Spleen (tissue), 11 donors: ENCODE results near the gene ENOSF1. TPM values are rescaled to one million over a fixed set of nuclear protein-coding genes. Genes with fewer than 3 reads are reported as not detected.

ENCODE experiments used
- DNase-seq: peaks from one replicate; pipeline ENCODE4 v3.0.0-alpha.2; 2020
- H3K27ac ChIP-seq, 8 donors: fragments of 200-600 bp; sonication (generic) in 7 of 8; 1 replicate in 4 of 8; 2 replicates in 4 of 8; pipeline versions ENCODE4 v1.5.0 to v1.8.0; 2016 to 2021; ENCODE audit warnings: inconsistent platforms in 4 of 8, mild to moderate bottlenecking in 4 of 8, moderate library complexity in 1 of 8
- H3K27me3 ChIP-seq, 7 donors: fragments of 200-600 bp; sonication (generic) in 6 of 7; replicated peaks in 1 of 7; 1 replicate in 4 of 7; 2 replicates in 3 of 7; pipeline versions ENCODE4 v1.5.0 to v1.8.0; 2016 to 2021; ENCODE audit warnings: inconsistent platforms in 3 of 7, mild to moderate bottlenecking in 1 of 7
- H3K36me3 ChIP-seq, 6 donors: fragments of 200-600 bp; sonication (generic) in 5 of 6; 1 replicate in 4 of 6; 2 replicates in 2 of 6; pipeline versions ENCODE4 v1.5.0 to v1.8.0; 2016 to 2021; ENCODE audit warnings: inconsistent platforms in 2 of 6
- H3K4me1 ChIP-seq, 6 donors: fragments of 200-600 bp; sonication (generic) in 5 of 6; 1 replicate in 3 of 6; 2 replicates in 3 of 6; pipeline versions ENCODE4 v1.5.0 to v1.8.0; 2016 to 2021; ENCODE audit warnings: inconsistent platforms in 3 of 6
- H3K4me3 ChIP-seq, 8 donors: fragments of 200-600 bp; sonication (generic) in 7 of 8; 1 replicate in 4 of 8; 2 replicates in 4 of 8; pipeline versions ENCODE4 v1.5.0 to v1.8.0; 2016 to 2021; ENCODE audit warnings: inconsistent platforms in 4 of 8, mild to moderate bottlenecking in 4 of 8, moderate library complexity in 2 of 8
- H3K9me3 ChIP-seq, 8 donors: fragments of 200-600 bp; sonication (generic) in 7 of 8; 1 replicate in 4 of 8; 2 replicates in 4 of 8; pipeline versions ENCODE4 v1.5.0 to v1.8.0; 2016 to 2021; ENCODE audit warnings: inconsistent platforms in 4 of 8
- POLR2A ChIP-seq, 3 donors: fragments of 450-650 bp; IDR thresholded peaks; one replicate each; pipeline ENCODE4 v1.5.1; 2017; ENCODE audit warnings: antibody characterized with exemption in 3 of 3, mild to moderate bottlenecking in 1 of 3
- POLR2AphosphoS5 ChIP-seq, 3 donors: sonication (generic); formaldehyde crosslinking; IDR thresholded peaks; one replicate each; pipeline ENCODE4 v1.5.1; 2017; ENCODE audit warnings: antibody characterized with exemption in 3 of 3
- WGBS, 5 donors: extraction: QIAGEN DNeasy Blood & Tissue Kit in 3 of 5; methylation state at CpG; one replicate each; pipeline versions ENCODE4 v1.1.5 to v1.1.7; 2013 to 2018; 5-methylcytosine and 5-hydroxymethylcytosine counted together
- intact Hi-C: fragments of 100-400 bp; cut with DNase I; formaldehyde crosslinking; loops from one replicate; pipeline ENCODE4 v1.15.0; 2023; ENCODE audit warnings: low total_unique reads
- polyA plus RNA-seq, 3 donors: library from polyadenylated mRNA; stranded (reverse); fragments of 200-250 nt; gene quantifications; one replicate each; pipeline ENCODE4 v1.2.1, GENCODE V29; 2013
- total RNA-seq, 7 donors: library from RNA; depleted of rRNA in 3 of 7; stranded (reverse); fragments of >200 nt in 3 of 7; fragmentation: NEBNext Ultra II Directional in 4 of 7; extraction: Animal tissue kit (Norgen Biotek cat#: 25700) in 4 of 7; gene quantifications; one replicate each; pipeline versions ENCODE4 v1.1.0 to v1.2.1, GENCODE V29; 2016 to 2021
- TF ChIP-seq, protein P1 (sequence below), 11 experiments: fragments of 200-600 bp in 7 of 11; fragments of 450-650 bp in 4 of 11; sonication (generic) in 4 of 11; IDR thresholded peaks in 8 of 11; conservative IDR thresholded peaks in 3 of 11; 1 replicate in 7 of 11; 2 replicates in 4 of 11; pipeline versions ENCODE4 v1.4.0 to v1.8.0; 2016 to 2021; ENCODE audit warnings: antibody characterized with exemption in 11 of 11, inconsistent platforms in 4 of 11, mild to moderate bottlenecking in 1 of 11
- donor health status: healthy with polysubstance abuse.
- donor health status: DM: no; HTN: no; CAD: no; lungs with moderate emphysema.
- donor health status: DM: no; HTN: no; CAD: no.
- donor health status: Bipolar disorder and iron deficiency.
- donor health status: healthy.
- donor health status: DM: no; HTN: no; CAD: no.
- donor health status: DM: yes; HTN: yes; CAD: no.

The ENOSF1 gene
- total and polyA plus RNA-seq, 10 donors, result 28.2 to 125 (median 74.3) TPM

DNA sequence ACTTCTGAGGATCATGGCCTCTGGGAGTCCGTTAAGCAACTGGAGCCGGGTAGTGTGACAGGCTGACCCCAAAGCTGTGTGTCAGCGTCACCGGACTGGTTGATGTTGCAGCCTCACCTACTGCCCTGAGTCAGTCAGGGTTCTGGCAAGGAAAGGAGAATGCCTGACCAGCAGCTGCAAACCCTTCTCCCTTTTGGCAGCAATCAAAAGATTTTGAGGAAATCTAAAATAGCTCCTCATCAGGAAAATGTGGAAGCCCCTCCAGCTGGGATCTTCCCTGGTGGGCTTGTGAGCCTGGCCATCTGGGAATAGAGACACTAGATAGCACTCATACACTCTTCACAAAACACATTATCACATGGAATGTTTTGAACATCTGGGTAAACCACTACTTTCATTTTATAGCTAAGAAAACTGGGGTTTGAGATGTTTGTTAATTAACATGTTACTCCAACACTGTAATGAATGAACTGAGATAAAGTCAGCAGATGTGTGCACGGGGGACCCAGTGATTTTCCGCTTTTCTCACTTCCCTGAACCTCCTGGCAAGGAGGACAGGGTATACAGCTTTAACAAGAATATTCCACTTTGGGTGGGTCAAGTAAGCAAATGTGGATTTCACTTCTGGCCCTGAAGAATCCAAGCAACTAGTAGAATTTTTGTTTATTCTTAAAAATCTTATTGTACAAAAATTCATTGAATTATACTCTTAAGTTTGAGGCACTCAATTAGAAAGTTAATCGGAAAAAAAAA lies 91.0 kb downstream of the ENOSF1 start:
- Histone ChIP-seq H3K27me3 (peaks cover 0 to 7% (median 0%) of the 10 kb centered on the region in 7 donors), H3K4me1 (peaks cover 0 to 3% (median 0%) of the 10 kb centered on the region in 6 donors), H3K27ac (no peak overlapping the region), H3K9me3 (no peaks in the 10 kb centered on the region), H3K36me3 (no peaks in the 10 kb centered on the region), H3K4me3 (no peak overlapping the region)
- TF ChIP-seq POLR2A (IDR thresholded peaks at IDR 0.05) (no peak), POLR2AphosphoS5 (IDR thresholded peaks at IDR 0.05) (no peak)
- TF ChIP-seq, protein P1, sequence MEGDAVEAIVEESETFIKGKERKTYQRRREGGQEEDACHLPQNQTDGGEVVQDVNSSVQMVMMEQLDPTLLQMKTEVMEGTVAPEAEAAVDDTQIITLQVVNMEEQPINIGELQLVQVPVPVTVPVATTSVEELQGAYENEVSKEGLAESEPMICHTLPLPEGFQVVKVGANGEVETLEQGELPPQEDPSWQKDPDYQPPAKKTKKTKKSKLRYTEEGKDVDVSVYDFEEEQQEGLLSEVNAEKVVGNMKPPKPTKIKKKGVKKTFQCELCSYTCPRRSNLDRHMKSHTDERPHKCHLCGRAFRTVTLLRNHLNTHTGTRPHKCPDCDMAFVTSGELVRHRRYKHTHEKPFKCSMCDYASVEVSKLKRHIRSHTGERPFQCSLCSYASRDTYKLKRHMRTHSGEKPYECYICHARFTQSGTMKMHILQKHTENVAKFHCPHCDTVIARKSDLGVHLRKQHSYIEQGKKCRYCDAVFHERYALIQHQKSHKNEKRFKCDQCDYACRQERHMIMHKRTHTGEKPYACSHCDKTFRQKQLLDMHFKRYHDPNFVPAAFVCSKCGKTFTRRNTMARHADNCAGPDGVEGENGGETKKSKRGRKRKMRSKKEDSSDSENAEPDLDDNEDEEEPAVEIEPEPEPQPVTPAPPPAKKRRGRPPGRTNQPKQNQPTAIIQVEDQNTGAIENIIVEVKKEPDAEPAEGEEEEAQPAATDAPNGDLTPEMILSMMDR (IDR thresholded peaks at IDR 0.05 in 8 of 11, conservative IDR thresholded peaks at IDR 0.05 in 3 of 11), result no peak
- intact Hi-C loops, result no loop called here
- DNase-seq, result no peak
- 51 to 75% (median 69%) methylated on average over 7 of the region's 7 CpGs for WGBS, 5 donors

Other genes with a start within 250 kb of the ENOSF1 start
- 1 to 10 TPM in 5 of 7 donors, under 1 TPM in 2; 0.37 to 4.5 (median 1.7) TPM for gene COLEC12, start 211.9 kb downstream of the ENOSF1 start, total RNA-seq
- gene COLEC12, start 211.9 kb downstream of the ENOSF1 start, polyA plus RNA-seq, result under 1 TPM; 0.13 to 0.53 (median 0.20) TPM
- gene CETN1, start 132.2 kb downstream of the ENOSF1 start, total RNA-seq, result not detected
- not detected for gene CETN1, start 132.2 kb downstream of the ENOSF1 start, polyA plus RNA-seq
- gene CLUL1, start 115.6 kb downstream of the ENOSF1 start, total RNA-seq, result 1 to 10 TPM in 1 of 7 donors, under 1 TPM in 1, not detected in 5; 0.61 to 5.1 TPM
- not detected for gene CLUL1, start 115.6 kb downstream of the ENOSF1 start, polyA plus RNA-seq
- 10 to 100 TPM in 4 of 7 donors, 1 to 10 TPM in 3; 4.4 to 17.7 (median 14.4) TPM for gene TYMS, start 55.0 kb downstream of the ENOSF1 start, total RNA-seq
- 10 to 100 TPM in 2 of 3 donors, 1 to 10 TPM in 1; 4.4 to 24.7 (median 16.1) TPM for gene TYMS, start 55.0 kb downstream of the ENOSF1 start, polyA plus RNA-seq
- 100 to 1,000 TPM in 2 of 7 donors, 10 to 100 TPM in 5; 52.1 to 128 (median 97.1) TPM for gene YES1, start 99.6 kb upstream of the ENOSF1 start, total RNA-seq
- gene YES1, start 99.6 kb upstream of the ENOSF1 start, polyA plus RNA-seq, result 10 to 100 TPM in 1 of 3 donors, 1 to 10 TPM in 2; 8.4 to 24.2 (median 9.3) TPM
- under 1 TPM in 3 of 7 donors, not detected in 4; 0.34 to 0.82 (median 0.51) TPM for gene ADCYAP1, start 192.2 kb upstream of the ENOSF1 start, total RNA-seq
- gene ADCYAP1, start 192.2 kb upstream of the ENOSF1 start, polyA plus RNA-seq, result under 1 TPM in 2 of 3 donors, not detected in 1; 0.02 to 0.19 TPM